Mesendoderm (in vitro differentiated cells): ENCODE data around the gene PKP4.

ENCODE experiments used
- DNase-seq: peaks from one replicate; pipeline ENCODE4 v3.0.0; 2013
- H2AK5ac ChIP-seq: 2 replicates; pipeline ENCODE4 v1.6.1; 2013; ENCODE audit warnings: low read length, inconsistent platforms
- H2BK120ac ChIP-seq: 2 replicates; pipeline ENCODE4 v1.6.1; 2013; ENCODE audit warnings: low read depth, mild to moderate bottlenecking, low read length, moderate library complexity, mixed read lengths
- H2BK15ac ChIP-seq: replicated peaks from 2 replicates; pipeline ENCODE4 v1.6.1; 2013; ENCODE audit warnings: low read depth, mild to moderate bottlenecking, moderate library complexity
- H2BK5ac ChIP-seq: 2 replicates; pipeline ENCODE4 v1.6.1; 2013; ENCODE audit warnings: low read length, inconsistent platforms
- H3K18ac ChIP-seq: 2 replicates; pipeline ENCODE4 v1.6.1; 2013; ENCODE audit warnings: mild to moderate bottlenecking, low read length, mixed read lengths
- H3K23ac ChIP-seq: one replicate; pipeline ENCODE4 v1.6.1; 2013; ENCODE audit warnings: low read length
- H3K27ac ChIP-seq: 2 replicates; pipeline ENCODE4 v1.5.1; 2013; ENCODE audit warnings: low read depth, mild to moderate bottlenecking, inconsistent platforms, low read length, moderate library complexity
- H3K27me3 ChIP-seq: 2 replicates; pipeline ENCODE4 v1.6.1; 2013; ENCODE audit warnings: low read length, control low read depth, mild to moderate bottlenecking, inconsistent platforms; ENCODE audit not compliant: insufficient read depth, poor library complexity
- H3K36me3 ChIP-seq: 2 replicates; pipeline ENCODE4 v1.6.1; 2013; ENCODE audit warnings: low read length, inconsistent platforms; ENCODE audit not compliant: control insufficient read depth, insufficient read depth
- H3K4ac ChIP-seq: one replicate; pipeline ENCODE4 v1.6.1; 2013; ENCODE audit warnings: low read depth, mild to moderate bottlenecking, low read length, moderate library complexity
- H3K4me1 ChIP-seq: 2 replicates; pipeline ENCODE4 v1.6.1; 2013; ENCODE audit warnings: low read depth, low read length, inconsistent platforms; ENCODE audit not compliant: control insufficient read depth
- H3K4me2 ChIP-seq: 2 replicates; pipeline ENCODE4 v1.6.1; 2013; ENCODE audit warnings: low read length
- H3K4me3 ChIP-seq: 2 replicates; pipeline ENCODE4 v1.5.1; 2013; ENCODE audit warnings: mild to moderate bottlenecking, low read length
- H3K56ac ChIP-seq: one replicate; pipeline ENCODE4 v1.6.1; 2013; ENCODE audit warnings: low read length
- H3K79me1 ChIP-seq: 2 replicates; pipeline ENCODE4 v1.6.1; 2013; ENCODE audit warnings: low read length, inconsistent platforms
- H3K79me2 ChIP-seq: 2 replicates; pipeline ENCODE4 v1.6.1; 2013; ENCODE audit warnings: mild to moderate bottlenecking, low read length; ENCODE audit not compliant: control insufficient read depth, insufficient read depth
- H3K9ac ChIP-seq: 2 replicates; pipeline ENCODE4 v1.6.1; 2013; ENCODE audit warnings: low read length, inconsistent platforms
- H4K5ac ChIP-seq: one replicate; pipeline ENCODE4 v1.6.1; 2013; ENCODE audit warnings: low read length
- H4K8ac ChIP-seq: one replicate; pipeline ENCODE4 v1.6.1; 2013; ENCODE audit warnings: low read depth, mild to moderate bottlenecking, control low read depth, low read length, moderate library complexity
- WGBS: extraction: QIAGEN DNeasy Blood & Tissue Kit; methylation state at CpG from one replicate; pipeline ENCODE4 v1.1.7; 2013; ENCODE audit warnings: low lambda C conversion rate, missing lambda C conversion rate; ENCODE audit not compliant: insufficient coverage; ENCODE audit errors: extremely low coverage; 5-methylcytosine and 5-hydroxymethylcytosine counted together

The PKP4 gene

GRCh38 chr2:158725441-158725891, 268.7 kb downstream of the PKP4 start:
- Histone ChIP-seq H3K18ac (no peak overlapping the region), H3K27ac (no peak overlapping the region), H3K4me1 (no peaks in the 10 kb centered on the region), H3K9ac (no peak overlapping the region), H3K36me3 (no peaks in the 10 kb centered on the region), H3K27me3 (no peaks in the 10 kb centered on the region), H3K4ac (no peak overlapping the region), H2BK5ac (no peak overlapping the region), H2AK5ac (no peak overlapping the region), H4K8ac (no peak overlapping the region), H3K23ac (no peak overlapping the region), H2BK120ac (no peak overlapping the region), H4K5ac (no peak overlapping the region), H3K4me3 (no peak overlapping the region), H3K79me1 (no peaks in the 10 kb centered on the region), H2BK15ac (no peak overlapping the region), H3K79me2 (no peaks in the 10 kb centered on the region), H3K56ac (no peak overlapping the region), H3K4me2 (no peak overlapping the region)
- DNase-seq, result no peak
- no CpG with 5 or more reads among the region's 7 CpGs for WGBS

GRCh38 chr2:158726911-158727592, 270.3 kb downstream of the PKP4 start:
- DNase-seq, result no peak
- Histone ChIP-seq H3K79me1 (no peaks in the 10 kb centered on the region), H2BK15ac (no peak overlapping the region), H2BK120ac (no peak overlapping the region), H2BK5ac (no peak overlapping the region), H3K18ac (no peak overlapping the region), H2AK5ac (no peak overlapping the region), H3K23ac (no peak overlapping the region), H4K5ac (no peak overlapping the region), H3K4ac (no peak overlapping the region), H3K4me1 (no peaks in the 10 kb centered on the region), H3K9ac (no peak overlapping the region), H3K56ac (no peak overlapping the region), H3K79me2 (no peaks in the 10 kb centered on the region), H4K8ac (no peak overlapping the region), H3K27ac (no peak overlapping the region), H3K36me3 (no peaks in the 10 kb centered on the region), H3K4me3 (no peak overlapping the region), H3K4me2 (no peak overlapping the region), H3K27me3 (no peaks in the 10 kb centered on the region)
- WGBS, result no CpG with 5 or more reads among the region's 8 CpGs

DNA sequence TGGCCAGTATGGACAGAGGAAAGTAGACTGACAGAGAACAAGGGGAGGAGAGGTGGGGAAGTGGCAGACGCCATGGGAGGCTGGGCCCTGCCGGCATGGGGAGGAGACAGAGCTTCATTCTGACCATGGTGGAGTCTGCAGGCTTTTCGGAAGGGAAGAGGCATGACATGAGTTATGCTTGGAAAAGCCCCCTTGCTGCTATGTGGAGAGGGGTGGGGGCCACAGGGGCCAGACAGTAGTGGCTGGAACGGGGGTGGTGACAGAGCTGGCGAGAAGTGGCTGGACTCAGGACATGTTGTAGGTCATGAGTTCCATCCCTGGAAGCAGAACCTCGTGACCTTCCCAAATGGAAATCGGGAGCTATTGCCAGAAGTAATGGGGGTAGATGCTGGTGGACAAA, 271.7 kb downstream of the PKP4 start:
- H3K23ac ChIP-seq, result no peak overlapping the region
- H3K27ac ChIP-seq, result no peak overlapping the region
- DNase-seq, result no peak
- no peak overlapping the region for H2BK5ac ChIP-seq
- no peak overlapping the region for H4K8ac ChIP-seq
- H3K79me2 ChIP-seq, result no peaks in the 10 kb centered on the region
- H3K27me3 ChIP-seq, result no peaks in the 10 kb centered on the region
- no peaks in the 10 kb centered on the region for H3K4me1 ChIP-seq
- no peak overlapping the region for H4K5ac ChIP-seq
- no peaks in the 10 kb centered on the region for H3K36me3 ChIP-seq
- H3K79me1 ChIP-seq, result no peaks in the 10 kb centered on the region
- no peak overlapping the region for H3K56ac ChIP-seq
- no peak overlapping the region for H3K9ac ChIP-seq
- no peak overlapping the region for H2BK15ac ChIP-seq
- H3K4ac ChIP-seq, result no peak overlapping the region
- H3K4me2 ChIP-seq, result no peak overlapping the region
- no peak overlapping the region for H3K18ac ChIP-seq
- no peak overlapping the region for H2AK5ac ChIP-seq
- no peak overlapping the region for H3K4me3 ChIP-seq
- no peak overlapping the region for H2BK120ac ChIP-seq
- no CpG with 5 or more reads among the region's 7 CpGs for WGBS

GRCh38 chr2:158729451-158729850, 272.7 kb downstream of the PKP4 start:
- Histone ChIP-seq H3K9ac (no peak overlapping the region), H3K27ac (no peak overlapping the region), H4K8ac (no peak overlapping the region), H3K27me3 (no peaks in the 10 kb centered on the region), H2BK120ac (no peak overlapping the region), H2BK5ac (no peak overlapping the region), H3K23ac (no peak overlapping the region), H3K4ac (no peak overlapping the region), H3K36me3 (no peaks in the 10 kb centered on the region), H2AK5ac (no peak overlapping the region), H3K4me2 (no peak overlapping the region), H4K5ac (no peak overlapping the region), H3K4me3 (no peak overlapping the region), H3K18ac (no peak overlapping the region), H3K79me2 (no peaks in the 10 kb centered on the region), H3K4me1 (no peaks in the 10 kb centered on the region), H3K56ac (no peak overlapping the region), H3K79me1 (no peaks in the 10 kb centered on the region), H2BK15ac (no peak overlapping the region)
- no peak for DNase-seq
- WGBS, result no CpG with 5 or more reads among the region's 5 CpGs

GRCh38 chr2:158729873-158730620, 273.3 kb downstream of the PKP4 start:
- H3K27ac ChIP-seq, result no peak overlapping the region
- H2BK120ac ChIP-seq, result no peak overlapping the region
- no peaks in the 10 kb centered on the region for H3K79me2 ChIP-seq
- H4K5ac ChIP-seq, result no peak overlapping the region
- no peak overlapping the region for H3K56ac ChIP-seq
- no peak overlapping the region for H2BK5ac ChIP-seq
- no peak overlapping the region for H2AK5ac ChIP-seq
- no peak overlapping the region for H3K4me2 ChIP-seq
- no peak overlapping the region for H4K8ac ChIP-seq
- H3K4ac ChIP-seq, result no peak overlapping the region
- H3K9ac ChIP-seq, result no peak overlapping the region
- H3K23ac ChIP-seq, result no peak overlapping the region
- no peaks in the 10 kb centered on the region for H3K4me1 ChIP-seq
- DNase-seq, result no peak
- no peaks in the 10 kb centered on the region for H3K79me1 ChIP-seq
- no peak overlapping the region for H3K4me3 ChIP-seq
- no peak overlapping the region for H2BK15ac ChIP-seq
- WGBS, result no CpG with 5 or more reads among the region's 16 CpGs
- no peak overlapping the region for H3K18ac ChIP-seq
- no peaks in the 10 kb centered on the region for H3K36me3 ChIP-seq
- H3K27me3 ChIP-seq, result no peaks in the 10 kb centered on the region
